Occipital lobe (tissue), 2 donors: ENCODE measurements around the gene C5orf52. TPM values are rescaled to one million over a fixed set of nuclear protein-coding genes. Genes with fewer than 3 reads are reported as not detected.
"Not testable (repeated sequence)": the region's sequence is repeated elsewhere in the genome, so short reads cannot be mapped to it uniquely, and the experiment has no call there.

Experiments
- DNase-seq: peaks from one replicate; lab custom pipeline; 2025; lab: John Stamatoyannopoulos, UW
- total RNA-seq: library from RNA; depleted of rRNA; stranded (reverse); fragments of >200 nt; gene quantifications from one replicate; pipeline ENCODE4 v1.2.3, GENCODE V29; 2014

Gene C5orf52
- not detected for total RNA-seq

DNA sequence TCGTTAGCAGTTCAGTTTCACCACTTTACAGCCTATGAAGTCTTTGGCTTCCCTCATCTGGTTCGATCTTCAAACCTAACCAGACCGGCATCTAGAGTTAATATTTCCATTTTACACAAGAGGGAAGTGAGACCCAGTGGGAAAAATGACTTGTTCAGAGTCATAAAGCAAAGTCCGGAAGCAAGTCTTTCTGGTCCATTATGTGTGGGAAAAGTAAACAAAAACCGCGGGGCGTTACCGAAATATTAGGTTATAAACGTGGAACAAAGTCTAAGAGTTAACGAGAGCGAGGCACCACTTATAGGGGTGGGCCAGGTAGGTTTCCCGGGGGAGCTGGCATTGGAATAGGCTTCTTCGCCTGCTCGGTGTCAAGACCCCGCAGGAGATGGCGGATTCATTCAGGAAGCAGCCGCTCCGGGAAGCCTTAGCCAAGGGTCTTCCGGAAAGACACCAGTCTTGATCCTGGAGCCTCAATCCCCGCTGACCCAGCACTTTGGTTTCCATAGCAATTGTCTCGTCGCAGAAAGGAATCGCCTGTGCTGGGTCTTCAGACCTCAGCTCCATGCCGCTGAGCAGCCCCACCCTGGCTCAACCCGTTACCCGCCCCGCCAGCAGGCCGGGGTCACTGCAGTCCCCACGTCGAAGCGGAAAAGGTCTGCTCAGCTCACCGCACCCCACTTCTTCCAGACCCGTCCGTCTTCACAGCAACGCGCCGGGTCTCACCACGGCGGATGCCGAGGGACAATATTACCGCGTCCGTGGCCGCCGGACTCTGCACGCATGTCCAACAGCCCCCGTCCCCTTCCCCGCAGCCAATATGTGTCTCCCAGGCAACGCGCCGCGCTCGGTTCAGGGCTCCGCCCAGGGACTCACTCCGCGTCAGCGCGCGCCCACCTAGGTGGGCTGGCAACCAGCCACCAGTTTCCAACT, at the start of gene C5orf52:
Gene C5orf52 (plus strand): TSS at position 872 of the 930 bp plus-strand sequence. CDS start 82 bp downstream, outside the sequence.
- DNase-seq = no peak

- no peak for DNase-seq
Measured at GRCh38 chr5:157624144-157624543, 47.2 kb upstream of the C5orf52 start.

GRCh38 chr5:157626831-157627230, 44.5 kb upstream of the C5orf52 start:
- no peak for DNase-seq

DNA sequence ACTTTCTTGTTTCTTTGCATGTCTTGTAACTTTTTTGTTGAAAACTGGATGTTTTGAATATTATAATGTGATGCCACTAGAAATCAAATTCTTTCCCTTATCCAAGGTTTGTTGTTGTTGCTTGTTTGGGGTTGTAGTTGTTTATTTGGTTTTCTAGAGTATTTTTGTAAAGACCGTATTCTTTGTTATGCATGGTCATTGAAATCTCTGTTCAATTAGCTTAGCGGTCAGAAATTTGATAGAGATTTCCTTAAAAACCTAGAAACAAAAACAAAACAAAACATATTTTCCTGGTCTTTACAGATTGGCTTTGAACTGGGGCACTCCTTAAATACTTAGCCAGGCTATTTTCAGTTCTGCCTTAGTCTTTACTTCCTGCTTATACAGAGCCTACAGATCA, 41.0 kb upstream of the C5orf52 start:
- no peak for DNase-seq

DNA sequence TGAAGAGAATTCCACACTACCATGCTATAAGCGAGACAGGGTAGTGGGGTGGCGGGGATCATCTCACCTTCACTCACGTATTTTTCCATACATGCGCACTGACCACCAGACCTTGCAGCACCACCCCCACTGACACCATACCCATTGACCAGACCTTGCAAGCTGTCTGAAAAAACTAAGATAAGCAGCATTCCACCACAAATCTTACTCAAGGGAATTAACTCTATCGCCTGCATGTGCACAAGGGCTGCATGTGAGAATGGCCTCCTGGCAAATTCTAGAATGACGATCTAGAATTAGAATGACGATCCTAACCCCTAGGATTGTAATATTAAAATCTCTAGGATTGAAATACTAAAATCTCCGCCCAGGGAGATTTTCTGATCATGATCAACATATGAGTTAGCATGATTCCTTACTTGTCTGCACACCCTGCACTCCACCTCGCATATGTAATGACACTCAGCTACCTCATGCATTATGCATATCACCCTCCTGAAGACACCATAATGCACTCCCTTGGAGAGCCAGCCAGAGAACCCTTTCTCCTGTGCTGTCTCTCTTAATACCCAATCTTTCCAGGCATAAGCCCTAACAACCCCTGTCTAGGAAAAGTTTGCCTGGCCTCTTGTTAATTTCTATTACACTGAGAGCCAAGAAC, 30.8 kb upstream of the C5orf52 start:
- no peak for DNase-seq

DNA sequence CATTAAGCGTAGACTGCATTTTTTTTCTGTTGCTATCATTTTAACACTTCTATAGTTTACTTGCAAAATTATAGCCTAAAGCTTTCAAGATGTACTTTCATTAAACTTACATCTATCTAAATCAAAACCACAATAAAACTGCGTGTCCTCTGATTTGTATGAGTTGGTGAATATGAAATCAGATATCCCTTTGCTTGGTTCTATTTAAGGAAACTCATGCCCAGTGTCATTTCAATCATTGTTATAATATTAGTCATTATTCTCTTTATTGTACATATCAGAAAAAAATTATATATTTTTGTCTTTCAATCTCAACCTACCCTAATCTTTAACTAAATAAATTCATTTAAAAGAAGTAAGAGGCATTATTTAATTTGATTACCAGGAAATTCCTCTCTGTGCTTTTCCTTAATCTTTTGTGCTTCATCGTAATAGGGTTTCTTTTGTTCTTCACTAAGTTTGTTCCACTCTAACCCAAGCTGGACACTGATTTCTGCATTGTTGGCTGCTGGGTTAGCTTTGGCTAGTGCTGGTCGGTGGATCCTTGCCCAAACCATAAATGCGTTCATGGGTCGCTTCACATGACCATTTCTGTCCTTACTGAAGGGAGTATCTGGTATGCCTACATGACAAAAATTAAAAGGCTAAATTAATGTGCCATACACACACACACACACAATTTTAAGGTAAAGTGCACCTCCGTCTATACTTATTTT, 22.9 kb upstream of the C5orf52 start:
- DNase-seq = no peak

GRCh38 chr5:157649101-157649500, 22.2 kb upstream of the C5orf52 start:
- DNase-seq = no peak

DNA sequence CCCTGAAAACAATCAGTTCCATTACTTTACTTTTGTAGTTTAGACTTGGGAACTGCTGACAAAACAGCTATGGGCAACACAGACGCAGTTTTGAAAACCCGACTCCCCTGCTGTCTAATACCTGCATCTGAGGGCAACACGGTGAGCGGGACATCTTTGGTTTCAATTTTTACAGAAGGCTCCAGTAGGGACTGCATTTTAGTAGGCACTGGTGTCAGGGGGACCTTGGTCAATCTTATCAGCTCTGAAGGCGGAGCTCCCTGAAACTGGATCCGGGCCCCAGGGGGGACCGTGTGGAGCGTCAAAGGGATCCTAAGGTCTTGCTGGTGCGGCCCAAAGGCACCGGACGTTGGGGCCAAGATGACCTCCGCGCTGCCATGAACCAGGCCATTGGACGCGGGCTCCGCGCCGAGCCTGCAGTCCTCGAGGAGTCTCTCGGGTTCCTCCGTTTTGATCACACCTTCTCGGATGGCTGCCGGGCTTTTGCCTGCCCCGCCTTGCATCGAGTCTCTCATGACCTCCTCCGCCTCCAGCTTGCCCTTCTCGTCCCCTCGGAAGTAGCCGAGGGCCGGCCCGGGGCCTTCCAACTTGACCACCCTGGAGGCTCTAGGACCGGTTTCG, 20.2 kb upstream of the C5orf52 start:
- no peak for DNase-seq

DNA sequence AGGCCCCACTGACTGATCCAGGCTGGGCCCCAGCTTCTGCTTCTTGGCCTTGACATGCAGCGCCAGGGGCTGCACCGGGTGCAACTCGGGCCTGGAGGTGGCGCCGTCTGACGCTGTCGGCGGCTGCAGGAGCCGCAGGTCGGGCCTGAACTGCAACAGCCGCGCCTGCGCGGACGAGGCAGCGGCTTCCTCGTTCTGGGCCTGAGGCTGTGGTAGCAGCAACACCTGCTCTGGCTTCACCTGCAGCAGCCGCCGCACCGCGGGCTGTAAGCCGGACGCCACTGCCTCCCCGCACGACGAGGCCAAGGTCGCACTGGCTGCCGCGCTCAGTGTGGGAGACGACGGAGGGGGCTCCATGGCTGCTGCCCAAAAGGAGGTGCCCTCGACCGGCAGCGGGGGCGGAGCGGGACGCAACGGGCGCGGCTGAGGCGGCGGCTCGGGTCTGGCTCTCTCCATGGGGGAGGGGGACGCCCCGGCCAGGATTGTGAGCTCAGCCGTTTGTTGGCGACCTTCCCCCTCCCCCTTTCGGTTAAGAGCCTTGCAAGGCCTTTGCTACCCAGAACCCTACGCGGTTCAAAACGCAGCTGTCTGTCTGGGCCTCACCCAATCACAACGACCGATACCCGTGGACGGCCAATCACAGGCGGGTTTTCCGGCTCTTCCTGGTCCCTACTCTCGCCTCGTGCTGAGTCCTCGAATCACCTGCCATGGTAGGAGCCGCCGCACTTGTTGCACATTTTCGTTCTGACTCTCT, 19.5 kb upstream of the C5orf52 start:
- DNase-seq = no peak

GRCh38 chr5:157652377-157652692, 19.0 kb upstream of the C5orf52 start, which contains the start of gene SOX30:
SOX30 (minus strand) TSS chr5:157652438; CDS start chr5:157652078, 360 bp downstream.
- DNase-seq = no peak

DNA sequence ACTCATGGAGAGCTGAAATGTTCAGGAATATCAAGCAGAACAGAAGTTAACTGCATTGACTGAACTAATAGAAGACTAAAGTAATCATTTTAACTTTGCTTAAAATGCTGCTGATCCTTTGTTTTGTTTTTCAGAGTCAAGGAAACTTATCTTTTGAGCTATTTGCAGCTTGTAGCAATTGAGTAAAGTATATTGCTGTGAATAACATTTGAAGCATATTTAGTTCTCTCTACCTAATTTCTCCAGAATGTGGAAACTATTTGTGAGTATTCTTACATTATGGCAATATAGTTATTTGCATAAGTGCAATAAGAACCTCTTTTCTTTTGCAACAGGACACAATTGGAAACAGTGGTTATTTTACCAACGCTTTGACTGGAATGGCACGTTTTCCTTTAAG, 13.8 kb upstream of the C5orf52 start:
- no peak for DNase-seq

DNA sequence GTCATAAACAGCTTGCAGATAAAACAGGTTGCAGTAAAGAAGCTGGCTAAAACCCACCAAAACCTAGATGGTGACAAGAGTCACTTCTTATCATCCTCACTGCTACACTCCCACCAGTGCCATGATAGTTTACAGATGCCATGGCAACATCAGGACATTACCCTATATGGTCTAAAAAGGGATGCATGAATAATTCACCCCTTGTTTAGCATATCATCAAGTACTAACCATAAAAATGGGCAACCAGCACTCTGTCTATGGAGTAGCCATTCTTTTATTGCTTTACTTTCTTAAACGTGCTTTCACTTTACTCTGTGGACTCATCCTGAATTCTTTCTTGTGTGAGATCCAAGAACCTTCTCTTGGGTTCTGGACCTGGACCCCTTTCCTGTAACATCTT, 12.4 kb upstream of the C5orf52 start:
- no peak for DNase-seq

DNA sequence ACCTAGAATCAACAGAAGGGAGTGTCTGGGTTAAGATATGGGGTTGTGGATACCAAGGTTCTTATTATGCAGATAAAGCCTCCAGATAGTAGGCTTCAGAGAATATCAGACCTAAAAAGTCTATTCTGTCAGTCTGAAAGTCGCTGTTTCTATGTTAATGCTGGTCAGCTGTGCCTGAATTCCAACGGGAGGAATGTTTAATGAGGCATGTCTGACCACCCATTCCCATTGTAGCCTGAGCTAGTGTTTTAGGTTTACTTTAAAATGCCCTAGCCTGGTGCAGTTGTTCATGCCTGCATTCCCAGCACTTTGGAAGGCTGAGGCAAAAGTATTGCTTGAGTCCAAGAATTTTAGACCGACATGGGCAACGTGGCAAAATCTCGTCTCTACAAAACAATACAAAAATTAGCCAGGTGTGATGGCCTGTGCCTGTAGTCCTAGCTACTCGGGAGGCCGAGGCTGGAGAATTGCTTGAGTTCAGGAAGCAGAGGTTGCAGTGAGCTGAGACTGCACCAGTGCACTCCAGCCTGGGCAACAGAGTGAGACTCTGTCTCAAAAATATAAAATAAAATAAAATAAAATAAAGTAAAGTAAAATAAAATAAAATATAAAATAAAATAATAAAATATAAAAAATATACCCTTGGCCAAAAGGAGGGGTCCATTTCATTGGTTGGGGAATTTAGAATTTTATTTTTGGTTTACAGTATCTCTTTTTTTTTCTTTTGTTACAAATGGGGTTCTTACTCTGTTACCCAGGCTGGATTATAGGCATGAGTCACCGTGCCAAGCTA, 11.3 kb upstream of the C5orf52 start:
- no peak for DNase-seq

GRCh38 chr5:157665467-157666070, 5.8 kb upstream of the C5orf52 start:
- no peak for DNase-seq

DNA sequence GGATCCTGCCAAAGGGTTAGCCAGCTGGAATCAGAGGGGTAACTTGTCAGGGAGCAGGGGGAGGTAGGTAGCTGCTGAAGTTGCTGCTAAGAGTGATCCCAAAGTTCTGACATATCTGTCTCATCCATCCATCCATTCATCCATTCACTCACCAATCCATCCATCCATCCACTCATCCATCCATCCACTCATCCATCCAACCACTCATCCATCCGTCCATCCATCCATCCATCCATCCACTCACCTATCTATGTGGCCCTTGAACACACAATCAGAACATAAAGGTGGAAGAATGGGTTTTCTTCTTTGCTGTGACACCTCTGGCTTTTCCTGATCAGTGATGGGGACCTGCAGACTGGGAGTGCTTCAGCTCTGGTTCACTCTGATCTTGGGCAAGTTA, 3.0 kb upstream of the C5orf52 start:
- DNase-seq = no peak

DNA sequence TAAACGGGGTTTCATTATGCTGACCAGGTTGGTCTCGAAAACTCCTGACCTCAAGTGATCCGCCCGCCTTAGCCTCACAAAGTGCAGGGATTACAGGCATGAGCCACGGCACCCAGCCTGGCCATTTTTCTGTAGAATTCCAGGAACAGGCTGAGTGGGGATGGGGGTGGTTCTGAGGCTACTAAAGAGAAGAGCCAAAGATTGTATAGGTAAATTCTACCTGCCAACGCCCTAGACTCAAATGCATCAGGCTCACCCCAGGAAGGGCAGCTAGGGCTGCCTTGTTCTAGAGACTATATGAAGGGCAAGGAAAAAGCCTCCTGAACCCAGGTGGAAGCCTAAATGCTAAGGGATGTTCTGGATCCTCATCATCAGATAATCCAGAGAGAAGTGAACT, 1.6 kb upstream of the C5orf52 start:
- DNase-seq = no peak

GRCh38 chr5:157671592-157672330, 428 bp downstream of the C5orf52 start:
- no peak for DNase-seq

DNA sequence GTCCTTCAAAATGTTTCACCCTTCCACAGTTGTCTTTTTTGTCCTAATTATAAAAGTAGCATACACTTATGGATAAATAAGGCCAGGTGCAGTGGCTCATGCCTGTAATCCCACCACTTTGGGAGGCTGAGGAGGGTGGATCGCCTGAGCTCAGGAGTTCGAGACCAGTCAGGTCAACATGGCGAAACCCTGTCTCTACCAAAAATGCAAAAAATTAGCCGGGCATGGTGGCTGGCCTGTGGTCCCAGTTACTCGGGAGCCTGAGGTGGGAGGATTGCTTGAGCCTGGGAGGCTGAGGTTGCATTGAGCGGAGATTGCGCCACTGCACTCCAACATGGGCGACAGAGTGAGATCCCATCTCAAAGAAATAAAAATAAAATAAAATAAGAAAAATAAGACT, 1.6 kb downstream of the C5orf52 start:
- DNase-seq = no peak

- DNase-seq = not testable (repeated sequence)
Measured at GRCh38 chr5:157674351-157674750, 3.0 kb downstream of the C5orf52 start.
